ENCODE measurements around the gene ATP13A4. TPM values are rescaled to one million over a fixed set of nuclear protein-coding genes. Genes with fewer than 3 reads are reported as not detected.

Gene ATP13A4
- total and polyA plus RNA-seq, 2 of the 4 experiments (the other 2 are of a cell fraction) = under 0.01 TPM; not detected in 1

DNA sequence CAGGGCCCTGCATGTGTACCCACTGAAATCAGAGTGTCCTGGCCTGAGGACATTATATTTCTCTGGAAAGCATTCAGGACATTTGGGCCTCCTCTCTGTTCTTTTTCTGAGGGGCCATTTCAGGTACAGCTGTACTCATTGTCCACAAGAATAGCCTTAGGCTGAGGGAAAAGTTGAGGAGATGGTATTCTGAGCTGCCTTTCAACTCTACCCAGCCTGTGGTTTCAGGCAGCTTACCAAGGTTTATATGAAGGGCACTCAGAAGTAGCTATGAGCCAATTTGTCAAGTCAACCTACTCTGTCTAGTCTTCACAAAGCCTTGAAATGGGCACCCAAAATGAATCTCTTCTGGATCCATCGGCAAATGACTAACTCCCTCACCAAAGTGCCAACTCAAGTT, 9.4 kb downstream of the ATP13A4 start:
- H3K36me3 ChIP-seq (ENCODE audit: control insufficient read depth, insufficient read depth, low read length) = no peaks in the 10 kb centered on the region
- H4K20me1 ChIP-seq (ENCODE audit: insufficient read depth, low read length) = no peaks in the 10 kb centered on the region
- dilution Hi-C loops (cut with HindIII; ENCODE audit: low sequenced_read_pairs, unreplicated experiment) (no loop called here), intact Hi-C loops (cut with micrococcal nuclease) (no loop called here), in situ Hi-C loops (cut with MboI; ENCODE audit: low sequenced_read_pairs) (no loop called here)
- H4K5ac ChIP-seq (ENCODE audit: low read depth, low read length) = no peak overlapping the region
- H3K27me3 ChIP-seq (ENCODE audit: control insufficient read depth, insufficient read depth, low read length) = no peaks in the 10 kb centered on the region
- no peak for ATAC-seq (ENCODE audit: low read depth)
- no peak for TF ChIP-seq RAD21 (IDR thresholded peaks at IDR 0.05; ENCODE audit: low read length)
- TF ChIP-seq MAZ (IDR thresholded peaks at IDR 0.05; ENCODE audit: borderline replicate concordance, low read depth, low read length) = no peak
- no peak for TF ChIP-seq CEBPB (IDR thresholded peaks at IDR 0.05; ENCODE audit: low read depth, low read length)
- no peak overlapping the region for H3K4me2 ChIP-seq (ENCODE audit: low read depth, low read length)
- H2BK120ac ChIP-seq (ENCODE audit: low read depth, low read length) = no peak overlapping the region
- H3K4me3 ChIP-seq (ENCODE audit: insufficient read depth, low read depth, low read length) = no peak overlapping the region
- no peak overlapping the region for H3K18ac ChIP-seq (ENCODE audit: low read depth, low read length)
- no TSS peak for BruUV-seq (replicated peaks)
- H2BK15ac ChIP-seq (ENCODE audit: low read depth, low read length) = no peak overlapping the region
- CTCF ChIA-PET = no interaction called here
- H4K91ac ChIP-seq (ENCODE audit: insufficient read depth, low read depth, low read length) = no peak overlapping the region
- H3K56ac ChIP-seq (ENCODE audit: extremely low read depth, insufficient read depth, low read length) = no peak overlapping the region
- no peak overlapping the region for H3K4ac ChIP-seq (ENCODE audit: low read depth, low read length)
- no peak overlapping the region for H2AK9ac ChIP-seq (replicated peaks; ENCODE audit: low read depth, low read length, poor library complexity)
- H3K9me1 ChIP-seq (ENCODE audit: insufficient read depth, low read length) = no peaks in the 10 kb centered on the region
- no peak overlapping the region for H3K9ac ChIP-seq (ENCODE audit: low read depth, low read length)
- no peaks in the 10 kb centered on the region for H3K9me3 ChIP-seq (ENCODE audit: control insufficient read depth, insufficient read depth, low read length)
- no peak overlapping the region for H3K23ac ChIP-seq (ENCODE audit: low read depth, low read length)
- POLR2A ChIA-PET (ENCODE audit: unreplicated experiment) = no interaction called here
- DNase-seq = no peak
- no CpG with 5 or more reads among the region's 1 CpG for WGBS, 2 experiments (ENCODE audit: extremely low coverage in 2 of 2, insufficient read length in 1 of 2)
- H2AFZ ChIP-seq (replicated peaks; ENCODE audit: low read length, poor library complexity) = no peak overlapping the region
- H3K14ac ChIP-seq (replicated peaks; ENCODE audit: low read depth, low read length) = no peak overlapping the region
- no peaks in the 10 kb centered on the region for H3K79me1 ChIP-seq (ENCODE audit: low read depth in 1 of 2, low read length in 2 of 2)
- no peak overlapping the region for H2AK5ac ChIP-seq (ENCODE audit: low read depth, low read length)
- no peak overlapping the region for H2BK20ac ChIP-seq (ENCODE audit: low read depth, low read length)
- H3K27ac ChIP-seq (ENCODE audit: insufficient read depth, low read length) = no peak overlapping the region
- H3K4me1 ChIP-seq (ENCODE audit: control insufficient read depth, insufficient read depth, low read length) = no peaks in the 10 kb centered on the region
- no peak overlapping the region for H4K8ac ChIP-seq (ENCODE audit: low read depth in 2 of 2, low read length in 2 of 2)
- H2BK5ac ChIP-seq (ENCODE audit: low read depth, low read length, poor library complexity, severe bottlenecking) = no peak overlapping the region

Data from IMR-90 (cell line).